Choroid plexus epithelial cell (primary cell): ENCODE measurements around the gene CMBL.

ENCODE experiments used
- DNase-seq: peaks from one replicate; pipeline ENCODE4 v3.0.0-alpha.2; 2010; ENCODE audit warnings: low read depth
- H3K4me3 ChIP-seq: 2 replicates; pipeline ENCODE4 v1.5.1; 2011; ENCODE audit warnings: low read depth, mild to moderate bottlenecking, control low read depth, low read length, moderate library complexity
- TF ChIP-seq, protein P1 (sequence below): conservative IDR thresholded peaks from 2 replicates; pipeline ENCODE4 v1.5.1; 2011; ENCODE audit warnings: low read depth, mild to moderate bottlenecking, control low read depth, inconsistent platforms, low read length, moderate library complexity

CMBL gene

DNA sequence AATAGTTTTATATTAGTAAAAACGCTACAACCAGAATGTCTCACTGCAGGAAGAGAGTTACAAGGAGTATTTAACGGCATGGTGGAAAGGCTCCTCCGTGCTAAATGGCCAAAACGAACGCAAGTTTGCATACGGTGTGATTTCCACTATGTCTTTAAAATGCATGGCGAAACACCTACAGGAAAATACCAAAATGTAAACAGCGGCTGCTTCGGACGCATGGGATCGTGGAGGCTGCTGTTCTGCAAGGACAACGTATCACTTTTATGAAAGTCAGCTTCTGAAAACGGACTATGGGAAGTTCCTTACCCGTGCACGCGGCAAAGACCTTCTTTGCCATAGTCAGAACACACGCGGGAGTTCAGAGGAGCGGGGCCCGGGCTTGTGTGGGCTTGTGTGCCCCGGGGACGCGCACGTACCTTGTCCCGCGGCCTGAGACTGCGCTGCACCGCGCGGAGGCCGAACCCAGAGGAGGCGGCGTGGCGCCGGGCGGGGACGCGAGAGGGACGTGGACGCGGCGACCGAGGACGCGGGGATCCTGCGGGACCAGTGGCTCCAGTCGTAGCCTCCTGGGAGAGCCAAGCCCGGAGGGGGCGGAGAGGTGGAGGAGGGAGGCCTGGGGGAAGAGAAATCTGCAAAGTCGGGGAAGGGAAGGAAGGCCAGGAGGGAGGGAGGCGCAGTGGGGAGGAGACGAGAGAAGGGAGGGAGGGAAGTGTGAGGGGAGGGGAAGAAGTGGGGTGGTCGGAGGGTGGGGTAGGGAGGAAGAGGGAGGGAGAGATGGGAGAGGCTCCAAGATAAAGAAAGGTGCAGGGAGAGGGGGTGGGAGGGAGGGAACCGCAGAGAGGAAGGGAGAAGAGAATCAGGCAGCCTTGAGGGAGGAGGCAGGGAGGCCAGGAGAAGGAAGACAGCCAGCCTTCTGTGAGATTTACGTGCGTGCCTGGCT lies at the start of gene CMBL:
CMBL (minus strand) TSS at position 697 of the 943 bp plus-strand sequence. CDS start 17,140 bp downstream, outside the sequence.
- peak within 1 kb of the TSS; percentile 85 for H3K4me3 ChIP-seq
- TF ChIP-seq, protein P1, sequence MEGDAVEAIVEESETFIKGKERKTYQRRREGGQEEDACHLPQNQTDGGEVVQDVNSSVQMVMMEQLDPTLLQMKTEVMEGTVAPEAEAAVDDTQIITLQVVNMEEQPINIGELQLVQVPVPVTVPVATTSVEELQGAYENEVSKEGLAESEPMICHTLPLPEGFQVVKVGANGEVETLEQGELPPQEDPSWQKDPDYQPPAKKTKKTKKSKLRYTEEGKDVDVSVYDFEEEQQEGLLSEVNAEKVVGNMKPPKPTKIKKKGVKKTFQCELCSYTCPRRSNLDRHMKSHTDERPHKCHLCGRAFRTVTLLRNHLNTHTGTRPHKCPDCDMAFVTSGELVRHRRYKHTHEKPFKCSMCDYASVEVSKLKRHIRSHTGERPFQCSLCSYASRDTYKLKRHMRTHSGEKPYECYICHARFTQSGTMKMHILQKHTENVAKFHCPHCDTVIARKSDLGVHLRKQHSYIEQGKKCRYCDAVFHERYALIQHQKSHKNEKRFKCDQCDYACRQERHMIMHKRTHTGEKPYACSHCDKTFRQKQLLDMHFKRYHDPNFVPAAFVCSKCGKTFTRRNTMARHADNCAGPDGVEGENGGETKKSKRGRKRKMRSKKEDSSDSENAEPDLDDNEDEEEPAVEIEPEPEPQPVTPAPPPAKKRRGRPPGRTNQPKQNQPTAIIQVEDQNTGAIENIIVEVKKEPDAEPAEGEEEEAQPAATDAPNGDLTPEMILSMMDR: no peak
- DNase-seq: peak; percentile 57

DNA sequence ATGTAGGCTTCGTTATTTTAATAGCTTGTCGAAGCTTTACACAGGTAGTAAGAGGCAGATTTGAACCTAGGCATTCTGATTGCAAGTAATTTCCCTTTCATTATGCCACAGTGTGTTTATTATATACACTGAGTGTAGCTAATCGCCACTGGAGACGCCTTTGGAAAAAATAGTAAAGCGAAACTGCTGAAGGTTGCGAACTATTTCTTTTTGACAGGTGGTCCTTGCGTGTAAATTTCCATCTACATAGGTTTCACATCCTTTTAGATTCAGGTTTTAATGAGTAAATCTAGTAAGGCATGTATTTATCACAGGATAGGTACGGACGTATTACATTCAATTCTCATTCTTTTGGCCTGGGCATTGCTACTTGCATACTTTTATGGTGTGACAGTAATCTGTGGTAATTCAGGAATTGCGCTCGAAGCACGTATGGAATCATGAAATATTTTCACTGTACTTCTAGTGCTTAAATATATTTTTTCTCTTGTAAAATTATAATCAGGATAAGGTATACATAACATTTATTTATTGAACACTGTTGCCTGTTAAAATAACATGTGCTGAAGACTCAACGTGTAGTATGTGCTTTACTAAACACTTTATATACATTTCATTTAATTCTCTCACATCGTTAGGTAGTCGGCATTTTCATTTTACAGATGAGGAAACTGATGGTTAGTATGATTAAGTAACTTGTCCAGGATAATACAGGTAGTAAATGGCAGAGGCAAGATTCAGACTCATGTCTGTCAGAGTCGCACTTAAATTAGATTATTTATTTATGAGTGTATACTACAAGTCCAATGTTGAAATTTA lies 47.6 kb upstream of the CMBL start:
- TF ChIP-seq, protein P1: no peak
- peak overlapping the region; percentile 91 for H3K4me3 ChIP-seq
- DNase-seq: peak; percentile 39

DNA sequence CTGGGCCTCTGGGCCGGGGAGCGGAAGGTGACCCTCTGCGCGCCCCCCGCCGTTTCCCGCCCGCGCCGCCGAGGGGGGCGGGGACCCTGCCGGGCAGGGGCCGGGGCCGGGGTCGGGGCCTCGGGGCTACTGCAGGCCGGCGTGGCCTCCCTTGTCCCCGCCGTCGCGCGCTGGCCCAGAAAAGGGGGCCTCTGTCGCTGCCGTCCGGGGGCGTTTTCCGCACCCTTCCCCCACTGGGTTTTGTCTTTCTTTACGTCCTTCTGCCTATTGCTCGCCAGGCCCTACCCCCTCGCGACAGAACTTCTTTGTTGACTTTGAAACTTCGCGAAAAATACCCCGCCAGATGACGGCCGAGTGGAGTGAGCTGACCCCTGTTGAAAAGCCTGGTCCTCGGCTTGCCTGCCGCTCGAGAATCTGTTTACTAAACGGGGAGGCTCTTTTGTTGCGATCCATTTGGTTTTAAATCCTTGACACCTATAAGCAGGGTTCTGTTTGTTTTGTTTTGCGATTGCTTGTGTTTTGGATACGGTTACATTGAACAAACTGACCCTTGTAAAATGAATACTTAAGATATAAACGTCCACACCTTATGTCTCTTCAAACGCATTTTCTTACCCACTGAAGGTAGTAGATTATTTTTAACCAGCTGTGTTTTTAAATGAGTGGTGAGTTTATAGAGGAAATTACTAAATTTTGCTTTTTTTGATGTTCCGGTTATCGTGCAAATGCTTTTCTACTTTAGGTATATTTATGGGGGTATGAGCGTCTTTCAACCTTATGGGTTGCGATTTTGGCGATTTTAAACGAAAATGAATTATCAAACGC lies 46.6 kb upstream of the CMBL start:
- H3K4me3 ChIP-seq: peak overlapping the region; percentile 91
- TF ChIP-seq, protein P1: no peak
- DNase-seq: peak; percentile 60

DNA sequence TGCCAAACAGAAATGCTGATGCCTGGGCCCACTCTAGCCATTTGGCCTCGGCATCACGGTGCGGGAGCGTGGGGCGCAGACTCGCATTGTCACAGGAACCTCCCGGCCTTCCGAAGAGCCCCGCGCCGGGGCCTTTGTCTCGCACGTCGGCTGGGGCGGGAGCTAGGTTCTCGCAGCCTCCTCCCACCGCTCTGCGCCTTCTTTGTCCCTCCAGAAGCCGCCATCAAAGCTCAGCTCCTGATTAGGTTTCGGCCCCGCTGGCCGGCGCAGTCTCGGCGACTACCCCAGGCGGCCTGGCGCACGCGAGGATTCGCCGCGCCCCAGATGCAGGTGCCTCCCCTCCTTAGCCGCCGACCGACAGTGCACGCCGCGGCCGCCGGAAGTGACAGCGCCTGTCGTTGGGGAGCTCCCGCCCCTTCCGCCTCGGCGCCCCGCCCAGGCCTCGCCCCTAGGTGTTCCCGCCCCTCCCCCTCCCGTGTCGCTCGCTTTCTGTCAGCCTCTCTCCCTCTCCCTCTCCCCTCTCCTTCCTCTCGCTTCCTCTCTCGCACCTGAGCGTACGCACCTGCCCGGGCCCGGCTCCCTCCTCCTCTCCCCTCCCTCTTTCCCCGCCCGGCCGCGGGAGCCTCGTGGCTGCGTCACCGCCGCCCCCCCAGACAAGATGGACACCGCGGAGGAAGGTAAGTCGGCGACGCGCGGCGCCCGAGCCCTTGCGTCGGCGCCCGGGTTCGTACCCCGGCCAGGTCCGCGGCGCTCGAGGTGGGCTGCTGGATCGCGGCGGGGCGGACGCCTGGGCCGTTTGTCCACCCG lies 45.7 kb upstream of the CMBL start, which contains the start of gene MARCHF6:
MARCHF6 (plus strand) TSS at position 455 of the 807 bp plus-strand sequence; CDS start at position 659, 204 bp downstream.
- peak within 1 kb of the TSS; percentile 91 for H3K4me3 ChIP-seq

DNA sequence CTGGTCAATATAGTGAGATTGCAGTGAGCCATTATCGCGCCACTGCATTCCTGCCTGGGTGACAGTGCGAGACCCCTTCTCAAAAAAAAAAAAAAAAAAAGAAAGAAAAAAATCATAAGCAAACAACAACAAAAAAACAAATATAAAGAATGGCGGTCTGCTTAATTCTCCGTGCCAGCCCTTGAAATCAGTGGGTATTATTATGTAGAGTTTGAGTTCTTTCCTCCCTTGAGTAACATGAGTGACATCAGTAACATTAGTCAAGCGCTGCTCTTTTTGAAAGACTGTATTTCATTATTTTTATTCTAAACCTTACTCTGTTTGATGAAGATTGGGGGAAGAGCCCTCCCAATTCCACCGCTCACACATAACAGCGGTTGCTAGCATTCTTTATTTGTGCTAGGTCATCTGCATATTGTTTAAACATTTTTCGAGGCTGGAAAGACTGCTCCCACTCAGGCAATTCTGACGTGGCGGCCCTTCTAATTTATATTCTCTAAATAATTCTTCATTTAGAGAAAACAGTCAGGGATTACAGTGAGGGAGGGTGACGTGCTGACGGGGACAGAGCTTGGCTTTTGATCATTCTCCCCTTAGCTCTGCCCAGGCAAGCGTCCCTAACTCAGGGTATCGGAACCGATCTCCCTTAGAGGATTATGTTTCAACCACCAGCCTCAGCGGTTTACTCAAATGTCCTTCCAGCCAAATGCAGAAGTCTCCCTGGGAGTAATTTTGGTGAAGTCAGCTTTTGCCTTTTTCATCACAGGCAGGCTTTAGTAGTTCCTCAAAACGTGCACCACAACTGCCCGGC lies 44.9 kb upstream of the CMBL start:
- peak overlapping the region; percentile 91 for H3K4me3 ChIP-seq
- TF ChIP-seq, protein P1: no peak
- DNase-seq: peak; percentile 64

More for the DNA sequence above, 45.7 kb upstream of the CMBL start, which contains the start of gene MARCHF6:
- peak; percentile 92 for DNase-seq
- TF ChIP-seq, protein P1: no peak
